Measurements from ENCODE around the gene CDCA4. TPM values are rescaled to one million over a fixed set of nuclear protein-coding genes. Genes with fewer than 3 reads are reported as not detected.

Gene CDCA4
- total and polyA plus RNA-seq, 10 of the 15 experiments (the other 5 are each of a cell fraction or from before 2014, with no cell fraction given), result 10.4 to 64.0 (median 52.1) TPM

GRCh38 chr14:104964546-104964945 lies 56.3 kb downstream of the CDCA4 start:
- 44% methylated on average over 7 of the region's 7 CpGs for WGBS (ENCODE audit: insufficient coverage, insufficient replicate concordance, low lambda C conversion rate, missing lambda C conversion rate)
- Histone ChIP-seq H3K27me3 (replicated peaks in 1 of 2; ENCODE audit: control insufficient read depth in 2 of 2, insufficient read depth in 2 of 2, low read length in 1 of 2) (peaks cover 3 to 7% of the 10 kb centered on the region in 2 experiments), H3K27ac (ENCODE audit: control insufficient read depth, insufficient read depth) (no peak overlapping the region), H3K9ac (ENCODE audit: control insufficient read depth, insufficient read depth, low read length) (no peak overlapping the region), H4K20me1 (ENCODE audit: control insufficient read depth, insufficient read depth) (no peaks in the 10 kb centered on the region), H3K9me3 (replicated peaks; ENCODE audit: control insufficient read depth, insufficient read depth, low read length) (no peaks in the 10 kb centered on the region), H3K4me1 (ENCODE audit: control insufficient read depth, insufficient read depth, low read length) (no peaks in the 10 kb centered on the region), H3K4me3 (no peak overlapping the region), H3K36me3 (ENCODE audit: control insufficient read depth in 2 of 2, insufficient read depth in 2 of 2, low read length in 1 of 2) (no peaks in the 10 kb centered on the region), H3K79me2 (ENCODE audit: control insufficient read depth, insufficient read depth, low read length) (no peaks in the 10 kb centered on the region), H2AFZ (ENCODE audit: control insufficient read depth, low read depth, low read length) (no peak overlapping the region), H3K4me2 (ENCODE audit: control insufficient read depth, insufficient read depth) (no peak overlapping the region)
- ChIA-PET POLR2A (no interaction called here), CTCF (interaction anchor here (1.1 to 1.4 kb wide), 2 partner anchors 66 to 82 kb away, joined by 3 read pairs; no protein-coding TSS in a partner anchor), RAD21 (ENCODE audit: unreplicated experiment) (no interaction called here), SMC1A (ENCODE audit: uncharacterized antibody, unreplicated experiment) (no interaction called here)
- in situ Hi-C loops (cut with MboI), result no loop called here
- intact Hi-C loops (cut with micrococcal nuclease; ENCODE audit: unreplicated experiment), result no loop called here
- no TSS peak for BruUV-seq (replicated peaks)
- DNase-seq (ENCODE audit: low read depth, low spot score) (no peak), FAIRE-seq (no peak), ATAC-seq (no peak)
- TF ChIP-seq ZBTB11 (CRISPR knock-in tag; IDR thresholded peaks at IDR 0.05) (no peak), ZNF207 (IDR thresholded peaks at IDR 0.05; ENCODE audit: borderline replicate concordance) (no peak), SKIL (IDR thresholded peaks at IDR 0.05; ENCODE audit: low read depth, poor library complexity, severe bottlenecking) (no peak), ZZZ3 (IDR thresholded peaks at IDR 0.05; ENCODE audit: control insufficient read depth, insufficient read length, low read depth) (no peak), NRF1 (conservative IDR thresholded peaks at IDR 0.05; ENCODE audit: low read depth, low read length) (no peak), SPI1 (IDR thresholded peaks at IDR 0.05; ENCODE audit: borderline replicate concordance, insufficient read depth, low read depth, low read length) (no peak), ZBTB4 (CRISPR knock-in tag; IDR thresholded peaks at IDR 0.05) (no peak), TAF1 (IDR thresholded peaks at IDR 0.05; ENCODE audit: borderline replicate concordance, low read depth, low read length) (no peak), FOXK2 (IDR thresholded peaks at IDR 0.05) (no peak), BCL3 (IDR thresholded peaks at IDR 0.05; ENCODE audit: borderline replicate concordance, insufficient read depth, low read depth, low read length, poor library complexity, severe bottlenecking) (no peak), KDM1A (IDR thresholded peaks at IDR 0.05; ENCODE audit: borderline replicate concordance) (no peak), WRNIP1 (IDR thresholded peaks at IDR 0.05; ENCODE audit: borderline replicate concordance, low read depth, low read length) (no peak), POLR2AphosphoS5 (IDR thresholded peaks at IDR 0.05; ENCODE audit: low read length) (no peak), BMI1 (IDR thresholded peaks at IDR 0.05; ENCODE audit: borderline replicate concordance) (no peak), TCF12 (IDR thresholded peaks at IDR 0.05; ENCODE audit: low read depth, low read length) (no peak)

All from GM12878 (cell line).